HepG2 (cell line): ENCODE data around the gene SLC41A3. TPM values are rescaled to one million over a fixed set of nuclear protein-coding genes. Genes with fewer than 3 reads are reported as not detected.

ENCODE experiments used
- ATAC-seq: fragments of 200-7000 bp; cut with Tn5 transposase; 3 replicates; pipeline ENCODE4 v1.9.1; 2020; ENCODE audit warnings: mild to moderate bottlenecking, moderate library complexity
- BruUV-seq: library from RNA; stranded (reverse); fragments of 400-500 nt; replicated peaks from 2 replicates; lab custom pipeline; 2021; lab: Mats Ljungman, UMichigan
- CTCF ChIA-PET: fragments of 300-600 bp; formaldehyde crosslinking; extraction: SDS; loops from one replicate; lab custom pipeline; 2021; ENCODE audit warnings: low total read pairs, inconsistent platforms, low intra/inter-chr PET ratio; lab: Yijun Ruan, JAX
- POLR2A ChIA-PET: fragments of 350-600 bp; sonication (Branson Sonifier 250); formaldehyde crosslinking; loops from one replicate; lab custom pipeline; 2020; ENCODE audit warnings: antibody characterized with exemption, inconsistent platforms; lab: Yijun Ruan, JAX
- DNase-seq: peaks from one replicate; pipeline ENCODE4 v3.0.0-alpha.2; 2015; ENCODE audit warnings: low spot score
- FAIRE-seq: peaks from 3 replicates; lab custom pipeline; 2011; peaks lifted over from hg19 to GRCh38; lab: Jason Lieb, UNC
- H2AFZ ChIP-seq: one replicate; pipeline ENCODE4 v1.6.1; 2011; ENCODE audit warnings: low read length, inconsistent platforms
- H3K27ac ChIP-seq: fragments of 300-600 bp; 3 replicates; pipeline ENCODE4 v1.8.0; 2011; ENCODE audit warnings: mixed run types, mild to moderate bottlenecking, mixed read lengths, low read length, inconsistent platforms; ENCODE audit not compliant: insufficient read depth; ENCODE audit errors: extremely low read length
- H3K27me3 ChIP-seq, 2 experiments: fragments of 200-600 bp in 1 of 2; 2 replicates in 1 of 2; 3 replicates in 1 of 2; pipeline versions ENCODE4 v1.6.0 to v1.8.0; 2011; ENCODE audit warnings: low read length in 2 of 2, mild to moderate bottlenecking in 2 of 2, moderate library complexity in 2 of 2, inconsistent platforms in 1 of 2; ENCODE audit not compliant: insufficient read depth in 2 of 2, control insufficient read depth in 1 of 2
- H3K36me3 ChIP-seq, 2 experiments: fragments of 200-600 bp in 1 of 2; replicated peaks in 1 of 2; 2 replicates in 1 of 2; 3 replicates in 1 of 2; pipeline versions ENCODE4 v1.5.1 to v1.8.0; 2011; ENCODE audit warnings: low read length in 2 of 2, inconsistent platforms in 1 of 2; ENCODE audit not compliant: insufficient read depth in 2 of 2, control insufficient read depth in 1 of 2
- H3K4me1 ChIP-seq: 2 replicates; pipeline ENCODE4 v1.5.1; 2012; ENCODE audit warnings: low read length, inconsistent platforms; ENCODE audit not compliant: insufficient read depth
- H3K4me2 ChIP-seq: 2 replicates; pipeline ENCODE4 v1.6.0; 2011; ENCODE audit warnings: low read depth, low read length, inconsistent platforms
- H3K4me3 ChIP-seq, 3 experiments: fragments of 200-600 bp in 1 of 3; sonication (generic), shearing (Covaris generic) in 1 of 3; replicated peaks in 1 of 3; 2 replicates each; pipeline ENCODE4 v1.5.1; 2011 to 2016; ENCODE audit warnings: low read length in 3 of 3, inconsistent platforms in 2 of 3, low read depth in 2 of 3, mild to moderate bottlenecking in 2 of 3, control low read depth in 1 of 3, mixed read lengths in 1 of 3; ENCODE audit not compliant: insufficient read depth in 1 of 3
- H3K79me2 ChIP-seq: one replicate; pipeline ENCODE4 v1.6.1; 2011; ENCODE audit warnings: low read length, inconsistent platforms; ENCODE audit not compliant: insufficient read depth
- H3K9ac ChIP-seq: 2 replicates; pipeline ENCODE4 v1.6.0; 2011; ENCODE audit warnings: mild to moderate bottlenecking, low read depth, low read length, inconsistent platforms; ENCODE audit not compliant: insufficient read depth
- H3K9me3 ChIP-seq: 2 replicates; pipeline ENCODE4 v1.5.1; 2012; ENCODE audit warnings: mild to moderate bottlenecking, low read length
- H4K20me1 ChIP-seq: 2 replicates; pipeline ENCODE4 v1.6.0; 2011; ENCODE audit warnings: inconsistent platforms, mild to moderate bottlenecking, low read length, moderate library complexity; ENCODE audit not compliant: insufficient read depth
- DDIT3 ChIP-seq: sonication (generic); formaldehyde crosslinking; IDR thresholded peaks from 2 replicates; pipeline ENCODE4 v1.4.0; 2020; ENCODE audit warnings: mild to moderate bottlenecking, missing genetic modification reagents
- DNMT1 ChIP-seq: sonication (generic); formaldehyde crosslinking; IDR thresholded peaks from 2 replicates; pipeline ENCODE4 v1.5.1; 2020; ENCODE audit warnings: mild to moderate bottlenecking, missing genetic modification reagents
- KIAA2018 ChIP-seq: sonication (generic); formaldehyde crosslinking; IDR thresholded peaks from 2 replicates; pipeline ENCODE4 v1.5.0; 2020; ENCODE audit warnings: mild to moderate bottlenecking, missing genetic modification reagents, borderline replicate concordance
- RAD21 ChIP-seq: fragments of 450-650 bp; formaldehyde crosslinking; IDR thresholded peaks from 2 replicates; pipeline ENCODE4 v1.5.0; 2020; ENCODE audit warnings: mild to moderate bottlenecking
- SALL2 ChIP-seq: sonication (generic); formaldehyde crosslinking; IDR thresholded peaks from 2 replicates; pipeline ENCODE4 v1.8.1; 2023; ENCODE audit warnings: mild to moderate bottlenecking, missing genetic modification reagents, inconsistent platforms
- SKI ChIP-seq: fragments of 450-650 bp; IDR thresholded peaks from one replicate; pipeline ENCODE4 v1.6.1; 2018; ENCODE audit warnings: mild to moderate bottlenecking; ENCODE audit not compliant: partially characterized antibody
- ZFP36 ChIP-seq: fragments of 150-350 bp; IDR thresholded peaks from 2 replicates; pipeline ENCODE4 v1.6.1; 2018; ENCODE audit warnings: borderline replicate concordance, low read length, low read depth; ENCODE audit not compliant: partially characterized antibody
- ZNF570 ChIP-seq: sonication (generic); formaldehyde crosslinking; IDR thresholded peaks from 2 replicates; pipeline ENCODE4 v1.4.0; 2020; ENCODE audit warnings: mild to moderate bottlenecking, missing genetic modification reagents, borderline replicate concordance
- ZNF672 ChIP-seq: sonication (generic); formaldehyde crosslinking; IDR thresholded peaks from 2 replicates; pipeline ENCODE4 v1.8.1; 2022; ENCODE audit warnings: missing genetic modification reagents
- WGBS: methylation state at CpG from one replicate; pipeline ENCODE4 v1.1.6; 2017; ENCODE audit warnings: low lambda C conversion rate; 5-methylcytosine and 5-hydroxymethylcytosine counted together
- in situ Hi-C: cut with HindIII; loops from 2 replicates; pipeline ENCODE4 v1.10.0; 2017; ENCODE audit warnings: low pct_unique_long_range_greater_than_20kb; ENCODE audit not compliant: extremely low pct_ligation_motif_present
- intact Hi-C: fragments of 100-400 bp; cut with micrococcal nuclease; formaldehyde crosslinking; loops from one replicate; pipeline ENCODE4 v1.10.0; 2022; ENCODE audit not compliant: unreplicated experiment
- polyA plus RNA-seq, 8 experiments: library from polyadenylated mRNA; depleted of rRNA in 3 of 8; stranded (reverse) in 7 of 8; unstranded in 1 of 8; fragments of >200 nt; fragmentation: Illumina TruSeq in 4 of 8; extraction: Trizol in 4 of 8; gene quantifications; 2 replicates each; pipeline versions ENCODE4 v1.2.1 to v1.2.3, GENCODE V29; 2011 to 2016; ENCODE audit warnings: low read depth in 4 of 8, missing spikeins in 1 of 8, mixed read lengths in 1 of 8; ENCODE audit not compliant: insufficient read depth in 1 of 8
- total RNA-seq, 5 experiments: library from RNA; depleted of rRNA; stranded (reverse); fragments of >200 nt; fragmentation: Illumina TruSeq; extraction: Trizol; gene quantifications; 2 replicates each; pipeline ENCODE4 v1.2.3, GENCODE V29; 2016; ENCODE audit warnings: low read depth in 1 of 5
- TF ChIP-seq, protein P1 (sequence below), 2 experiments: sonication (generic) in 1 of 2; formaldehyde crosslinking in 1 of 2; IDR thresholded peaks; 2 replicates each; pipeline versions ENCODE4 v1.6.1 to v1.9.0; 2014 to 2022; ENCODE audit warnings: antibody characterized with exemption in 1 of 2, borderline replicate concordance in 1 of 2, inconsistent platforms in 1 of 2, low read depth in 1 of 2, missing genetic modification reagents in 1 of 2

Gene SLC41A3
- total and polyA plus RNA-seq, 2 of the 13 experiments (the other 11 are each of a cell fraction or from before 2014, with no cell fraction given) = 26.0 to 71.1 TPM

DNA sequence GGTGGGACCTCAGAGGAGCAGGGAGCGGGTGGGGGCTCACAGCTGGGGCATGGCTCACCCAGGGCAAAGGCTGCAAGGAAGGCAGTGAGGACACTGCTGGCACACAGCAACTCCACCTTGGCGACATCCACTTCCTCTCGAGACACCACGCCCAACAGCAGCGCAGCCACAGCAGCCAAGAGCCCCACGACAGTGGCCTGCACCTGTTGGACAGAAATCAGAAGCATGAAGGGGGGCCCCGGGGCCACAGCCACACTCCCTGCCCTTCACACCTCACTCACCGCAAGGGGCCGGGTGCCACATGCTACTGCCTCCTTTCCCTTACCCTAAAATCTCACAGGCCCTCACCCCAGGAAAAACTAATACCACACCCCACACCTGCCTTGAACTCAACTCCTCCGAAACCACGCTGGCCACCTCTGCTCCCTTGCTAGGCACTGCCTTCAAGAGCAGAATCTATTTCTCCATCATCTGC is 57.6 kb downstream of the SLC41A3 start:
- in situ Hi-C loops (no loop called here), intact Hi-C loops (no loop called here)
- no peak overlapping the region for H3K9ac ChIP-seq
- POLR2A ChIA-PET = no interaction called here
- peaks cover 15% of the 10 kb centered on the region for H3K9me3 ChIP-seq
- H3K27ac ChIP-seq = no peak overlapping the region
- no peak overlapping the region for H3K4me3 ChIP-seq
- H3K79me2 ChIP-seq = no peaks in the 10 kb centered on the region
- H3K4me2 ChIP-seq = no peak overlapping the region
- DNase-seq = no peak
- no peaks in the 10 kb centered on the region for H3K27me3 ChIP-seq
- CTCF ChIA-PET = no interaction called here
- no TSS peak for BruUV-seq
- peaks cover 1 to 6% of the 10 kb centered on the region in 2 experiments; a peak in 2 of 5 replicates for H3K36me3 ChIP-seq
- ATAC-seq = no peak
- no peaks in the 10 kb centered on the region for H3K4me1 ChIP-seq
- no peak overlapping the region for H2AFZ ChIP-seq
- FAIRE-seq = no peak
- H4K20me1 ChIP-seq = no peaks in the 10 kb centered on the region
- 97% methylated on average over 11 of the region's 11 CpGs for WGBS
- TF ChIP-seq DNMT1 (CRISPR knock-in tag) (no peak), DDIT3 (CRISPR knock-in tag) (no peak), ZNF570 (no peak), RAD21 (CRISPR knock-in tag) (no peak), ZFP36 (no peak), KIAA2018 (CRISPR knock-in tag) (no peak), ZNF672 (CRISPR knock-in tag) (no peak), SALL2 (no peak), SKI (no peak)
- TF ChIP-seq, protein P1, sequence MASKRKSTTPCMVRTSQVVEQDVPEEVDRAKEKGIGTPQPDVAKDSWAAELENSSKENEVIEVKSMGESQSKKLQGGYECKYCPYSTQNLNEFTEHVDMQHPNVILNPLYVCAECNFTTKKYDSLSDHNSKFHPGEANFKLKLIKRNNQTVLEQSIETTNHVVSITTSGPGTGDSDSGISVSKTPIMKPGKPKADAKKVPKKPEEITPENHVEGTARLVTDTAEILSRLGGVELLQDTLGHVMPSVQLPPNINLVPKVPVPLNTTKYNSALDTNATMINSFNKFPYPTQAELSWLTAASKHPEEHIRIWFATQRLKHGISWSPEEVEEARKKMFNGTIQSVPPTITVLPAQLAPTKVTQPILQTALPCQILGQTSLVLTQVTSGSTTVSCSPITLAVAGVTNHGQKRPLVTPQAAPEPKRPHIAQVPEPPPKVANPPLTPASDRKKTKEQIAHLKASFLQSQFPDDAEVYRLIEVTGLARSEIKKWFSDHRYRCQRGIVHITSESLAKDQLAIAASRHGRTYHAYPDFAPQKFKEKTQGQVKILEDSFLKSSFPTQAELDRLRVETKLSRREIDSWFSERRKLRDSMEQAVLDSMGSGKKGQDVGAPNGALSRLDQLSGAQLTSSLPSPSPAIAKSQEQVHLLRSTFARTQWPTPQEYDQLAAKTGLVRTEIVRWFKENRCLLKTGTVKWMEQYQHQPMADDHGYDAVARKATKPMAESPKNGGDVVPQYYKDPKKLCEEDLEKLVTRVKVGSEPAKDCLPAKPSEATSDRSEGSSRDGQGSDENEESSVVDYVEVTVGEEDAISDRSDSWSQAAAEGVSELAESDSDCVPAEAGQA (IDR thresholded peaks at IDR 0.05; ENCODE audit: low read depth) = no peak
- TF ChIP-seq, protein P1 (CRISPR knock-in tag; IDR thresholded peaks at IDR 0.05; ENCODE audit: borderline replicate concordance) = no peak
